HepG2 (cell line): ENCODE measurements around the gene MTR. TPM values are rescaled to one million over a fixed set of nuclear protein-coding genes. Genes with fewer than 3 reads are reported as not detected.
A peak's percentile ranks its signal among the peaks of the same experiment; 100 is the strongest.

Experiments used
- ARNT ChIP-seq: fragments of 450-650 bp; IDR thresholded peaks from 2 replicates; pipeline ENCODE4 v1.6.1; 2017
- HDAC2 ChIP-seq: sonication (generic); formaldehyde crosslinking; IDR thresholded peaks from 2 replicates; pipeline ENCODE4 v1.4.0; 2020; ENCODE audit warnings: missing genetic modification reagents
- JUND ChIP-seq: sonication (generic); formaldehyde crosslinking; IDR thresholded peaks from 2 replicates; pipeline ENCODE4 v1.8.0; 2022; ENCODE audit warnings: mild to moderate bottlenecking, missing genetic modification reagents
- MED8 ChIP-seq: sonication (generic); formaldehyde crosslinking; IDR thresholded peaks from 2 replicates; pipeline ENCODE4 v1.8.1; 2023; ENCODE audit warnings: mild to moderate bottlenecking, missing genetic modification reagents; ENCODE audit not compliant: insufficient replicate concordance
- NCOR1 ChIP-seq: fragments of 200-600 bp; sonication (generic); IDR thresholded peaks from 2 replicates; pipeline ENCODE4 v1.7.0; 2017; ENCODE audit warnings: antibody characterized with exemption, low read length, borderline replicate concordance
- RBM39 ChIP-seq: fragments of 200-400 bp; formaldehyde crosslinking; IDR thresholded peaks from one replicate; pipeline ENCODE4 v1.6.1; 2018; ENCODE audit warnings: antibody characterized with exemption, mild to moderate bottlenecking, low read depth, low read length; ENCODE audit not compliant: poor library complexity, severe bottlenecking
- ZFP41 ChIP-seq: sonication (generic); formaldehyde crosslinking; IDR thresholded peaks from 2 replicates; pipeline ENCODE4 v1.4.0; 2020; ENCODE audit warnings: mild to moderate bottlenecking, missing genetic modification reagents, borderline replicate concordance
- ZNF10 ChIP-seq: sonication (generic); formaldehyde crosslinking; IDR thresholded peaks from 2 replicates; pipeline ENCODE4 v1.4.0; 2020; ENCODE audit warnings: mild to moderate bottlenecking, low read depth, missing genetic modification reagents, borderline replicate concordance
- ZNF343 ChIP-seq: sonication (generic); formaldehyde crosslinking; IDR thresholded peaks from 2 replicates; pipeline ENCODE4 v1.4.0; 2020; ENCODE audit warnings: mild to moderate bottlenecking, missing genetic modification reagents
- polyA plus RNA-seq, 8 experiments: library from polyadenylated mRNA; depleted of rRNA in 3 of 8; stranded (reverse) in 7 of 8; unstranded in 1 of 8; fragments of >200 nt; fragmentation: Illumina TruSeq in 4 of 8; extraction: Trizol in 4 of 8; gene quantifications; 2 replicates each; pipeline versions ENCODE4 v1.2.1 to v1.2.3, GENCODE V29; 2011 to 2016; ENCODE audit warnings: low read depth in 4 of 8, missing spikeins in 1 of 8, mixed read lengths in 1 of 8; ENCODE audit not compliant: insufficient read depth in 1 of 8
- total RNA-seq, 5 experiments: library from RNA; depleted of rRNA; stranded (reverse); fragments of >200 nt; fragmentation: Illumina TruSeq; extraction: Trizol; gene quantifications; 2 replicates each; pipeline ENCODE4 v1.2.3, GENCODE V29; 2016; ENCODE audit warnings: low read depth in 1 of 5
- TF ChIP-seq, protein P1 (sequence below): sonication (generic); formaldehyde crosslinking; IDR thresholded peaks from 2 replicates; pipeline ENCODE4 v1.4.0; 2020; ENCODE audit warnings: missing genetic modification reagents, borderline replicate concordance
- TF ChIP-seq, protein P2 (sequence below): sonication (generic); formaldehyde crosslinking; IDR thresholded peaks from 2 replicates; pipeline ENCODE4 v1.5.0; 2020; ENCODE audit warnings: missing genetic modification reagents, mild to moderate bottlenecking, borderline replicate concordance
- TF ChIP-seq, protein P3 (sequence below): sonication (generic); formaldehyde crosslinking; IDR thresholded peaks from 2 replicates; pipeline ENCODE4 v1.9.0; 2021; ENCODE audit warnings: mild to moderate bottlenecking, missing genetic modification reagents
- TF ChIP-seq, protein P4 (sequence below), 2 experiments: sonication (generic) in 1 of 2; formaldehyde crosslinking in 1 of 2; IDR thresholded peaks; 2 replicates each; pipeline versions ENCODE4 v1.4.0 to v1.6.1; 2016 to 2020; ENCODE audit warnings: borderline replicate concordance in 1 of 2, low read depth in 1 of 2, mild to moderate bottlenecking in 1 of 2, missing genetic modification reagents in 1 of 2

Gene MTR
- total and polyA plus RNA-seq, 2 of the 13 experiments (the other 11 are each of a cell fraction or from before 2014, with no cell fraction given) = 16.3 to 36.1 TPM

DNA sequence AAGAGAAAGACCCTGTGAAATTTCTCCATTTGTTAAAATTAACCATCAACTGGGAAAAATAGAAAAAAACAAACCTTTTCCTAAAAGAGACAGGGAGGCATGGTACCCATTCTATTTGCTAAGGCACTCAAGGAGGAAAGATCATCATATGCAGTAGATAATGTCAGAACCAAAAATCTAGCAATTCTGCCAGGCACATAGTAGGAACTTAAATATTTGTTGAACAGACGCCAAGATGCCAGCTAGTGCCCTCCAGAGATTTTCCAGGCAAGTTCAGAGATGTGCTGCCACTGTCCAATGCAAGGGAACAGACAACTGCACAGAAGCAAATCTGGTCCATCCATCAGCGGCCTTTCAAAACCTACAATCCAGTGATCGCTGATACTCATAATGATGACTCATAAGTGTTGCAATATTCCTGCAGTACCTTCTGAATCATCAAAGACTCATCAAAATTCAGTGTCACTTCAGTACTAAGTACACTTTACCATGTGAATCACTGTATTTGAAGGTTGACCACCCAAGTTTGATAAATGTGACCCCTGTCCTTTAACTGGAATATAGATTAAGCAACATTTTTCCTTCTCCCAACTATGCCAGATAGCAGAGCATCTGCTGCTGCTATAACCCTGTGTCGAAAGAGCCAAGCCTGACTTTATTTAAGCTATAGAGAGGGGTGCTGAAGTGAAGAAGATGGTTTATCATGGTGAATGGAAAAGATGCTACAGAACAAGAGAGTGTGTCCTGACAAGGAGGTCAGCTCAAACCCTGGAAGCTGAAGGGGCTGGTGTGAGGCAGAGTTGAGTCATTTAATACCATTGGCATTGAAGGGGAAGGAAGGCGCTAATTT is 110.0 kb downstream of the MTR start (continued):
- TF ChIP-seq, protein P1, sequence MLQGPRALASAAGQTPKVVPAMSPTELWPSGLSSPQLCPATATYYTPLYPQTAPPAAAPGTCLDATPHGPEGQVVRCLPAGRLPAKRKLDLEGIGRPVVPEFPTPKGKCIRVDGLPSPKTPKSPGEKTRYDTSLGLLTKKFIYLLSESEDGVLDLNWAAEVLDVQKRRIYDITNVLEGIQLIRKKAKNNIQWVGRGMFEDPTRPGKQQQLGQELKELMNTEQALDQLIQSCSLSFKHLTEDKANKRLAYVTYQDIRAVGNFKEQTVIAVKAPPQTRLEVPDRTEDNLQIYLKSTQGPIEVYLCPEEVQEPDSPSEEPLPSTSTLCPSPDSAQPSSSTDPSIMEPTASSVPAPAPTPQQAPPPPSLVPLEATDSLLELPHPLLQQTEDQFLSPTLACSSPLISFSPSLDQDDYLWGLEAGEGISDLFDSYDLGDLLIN = no peak
- TF ChIP-seq NCOR1 (no peak), HDAC2 (peak; percentile 66), ZFP41 (no peak), ZNF343 (CRISPR knock-in tag) (no peak), MED8 (CRISPR knock-in tag) (no peak), ARNT (no peak), RBM39 (no peak), ZNF10 (no peak), JUND (peak; percentile 88; the same call in 1 of the 2 replicates)
- TF ChIP-seq, protein P2, sequence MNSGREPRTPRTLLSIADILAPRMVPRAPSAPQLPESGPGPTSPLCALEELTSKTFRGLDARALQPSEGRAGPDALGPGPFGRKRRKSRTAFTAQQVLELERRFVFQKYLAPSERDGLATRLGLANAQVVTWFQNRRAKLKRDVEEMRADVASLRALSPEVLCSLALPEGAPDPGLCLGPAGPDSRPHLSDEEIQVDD (CRISPR knock-in tag) = no peak
- TF ChIP-seq, protein P3, sequence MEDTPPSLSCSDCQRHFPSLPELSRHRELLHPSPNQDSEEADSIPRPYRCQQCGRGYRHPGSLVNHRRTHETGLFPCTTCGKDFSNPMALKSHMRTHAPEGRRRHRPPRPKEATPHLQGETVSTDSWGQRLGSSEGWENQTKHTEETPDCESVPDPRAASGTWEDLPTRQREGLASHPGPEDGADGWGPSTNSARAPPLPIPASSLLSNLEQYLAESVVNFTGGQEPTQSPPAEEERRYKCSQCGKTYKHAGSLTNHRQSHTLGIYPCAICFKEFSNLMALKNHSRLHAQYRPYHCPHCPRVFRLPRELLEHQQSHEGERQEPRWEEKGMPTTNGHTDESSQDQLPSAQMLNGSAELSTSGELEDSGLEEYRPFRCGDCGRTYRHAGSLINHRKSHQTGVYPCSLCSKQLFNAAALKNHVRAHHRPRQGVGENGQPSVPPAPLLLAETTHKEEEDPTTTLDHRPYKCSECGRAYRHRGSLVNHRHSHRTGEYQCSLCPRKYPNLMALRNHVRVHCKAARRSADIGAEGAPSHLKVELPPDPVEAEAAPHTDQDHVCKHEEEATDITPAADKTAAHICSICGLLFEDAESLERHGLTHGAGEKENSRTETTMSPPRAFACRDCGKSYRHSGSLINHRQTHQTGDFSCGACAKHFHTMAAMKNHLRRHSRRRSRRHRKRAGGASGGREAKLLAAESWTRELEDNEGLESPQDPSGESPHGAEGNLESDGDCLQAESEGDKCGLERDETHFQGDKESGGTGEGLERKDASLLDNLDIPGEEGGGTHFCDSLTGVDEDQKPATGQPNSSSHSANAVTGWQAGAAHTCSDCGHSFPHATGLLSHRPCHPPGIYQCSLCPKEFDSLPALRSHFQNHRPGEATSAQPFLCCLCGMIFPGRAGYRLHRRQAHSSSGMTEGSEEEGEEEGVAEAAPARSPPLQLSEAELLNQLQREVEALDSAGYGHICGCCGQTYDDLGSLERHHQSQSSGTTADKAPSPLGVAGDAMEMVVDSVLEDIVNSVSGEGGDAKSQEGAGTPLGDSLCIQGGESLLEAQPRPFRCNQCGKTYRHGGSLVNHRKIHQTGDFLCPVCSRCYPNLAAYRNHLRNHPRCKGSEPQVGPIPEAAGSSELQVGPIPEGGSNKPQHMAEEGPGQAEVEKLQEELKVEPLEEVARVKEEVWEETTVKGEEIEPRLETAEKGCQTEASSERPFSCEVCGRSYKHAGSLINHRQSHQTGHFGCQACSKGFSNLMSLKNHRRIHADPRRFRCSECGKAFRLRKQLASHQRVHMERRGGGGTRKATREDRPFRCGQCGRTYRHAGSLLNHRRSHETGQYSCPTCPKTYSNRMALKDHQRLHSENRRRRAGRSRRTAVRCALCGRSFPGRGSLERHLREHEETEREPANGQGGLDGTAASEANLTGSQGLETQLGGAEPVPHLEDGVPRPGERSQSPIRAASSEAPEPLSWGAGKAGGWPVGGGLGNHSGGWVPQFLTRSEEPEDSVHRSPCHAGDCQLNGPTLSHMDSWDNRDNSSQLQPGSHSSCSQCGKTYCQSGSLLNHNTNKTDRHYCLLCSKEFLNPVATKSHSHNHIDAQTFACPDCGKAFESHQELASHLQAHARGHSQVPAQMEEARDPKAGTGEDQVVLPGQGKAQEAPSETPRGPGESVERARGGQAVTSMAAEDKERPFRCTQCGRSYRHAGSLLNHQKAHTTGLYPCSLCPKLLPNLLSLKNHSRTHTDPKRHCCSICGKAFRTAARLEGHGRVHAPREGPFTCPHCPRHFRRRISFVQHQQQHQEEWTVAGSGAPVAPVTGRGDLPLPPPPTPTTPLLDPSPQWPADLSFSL = no peak
- TF ChIP-seq, protein P4, sequence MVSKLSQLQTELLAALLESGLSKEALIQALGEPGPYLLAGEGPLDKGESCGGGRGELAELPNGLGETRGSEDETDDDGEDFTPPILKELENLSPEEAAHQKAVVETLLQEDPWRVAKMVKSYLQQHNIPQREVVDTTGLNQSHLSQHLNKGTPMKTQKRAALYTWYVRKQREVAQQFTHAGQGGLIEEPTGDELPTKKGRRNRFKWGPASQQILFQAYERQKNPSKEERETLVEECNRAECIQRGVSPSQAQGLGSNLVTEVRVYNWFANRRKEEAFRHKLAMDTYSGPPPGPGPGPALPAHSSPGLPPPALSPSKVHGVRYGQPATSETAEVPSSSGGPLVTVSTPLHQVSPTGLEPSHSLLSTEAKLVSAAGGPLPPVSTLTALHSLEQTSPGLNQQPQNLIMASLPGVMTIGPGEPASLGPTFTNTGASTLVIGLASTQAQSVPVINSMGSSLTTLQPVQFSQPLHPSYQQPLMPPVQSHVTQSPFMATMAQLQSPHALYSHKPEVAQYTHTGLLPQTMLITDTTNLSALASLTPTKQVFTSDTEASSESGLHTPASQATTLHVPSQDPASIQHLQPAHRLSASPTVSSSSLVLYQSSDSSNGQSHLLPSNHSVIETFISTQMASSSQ (IDR thresholded peaks at IDR 0.05; ENCODE audit: low read depth) = no peak
- TF ChIP-seq, protein P4 (CRISPR knock-in tag; IDR thresholded peaks at IDR 0.05; ENCODE audit: borderline replicate concordance) = no peak
